NCI-H128 (cell line): ENCODE data around the gene LAG3.
A peak's percentile ranks its signal among the peaks of the same experiment; 100 is the strongest.

Source experiments
- DNase-seq: peaks from one replicate; lab custom pipeline; 2025; ENCODE audit not compliant: unreplicated experiment; lab: John Stamatoyannopoulos, UW

Gene LAG3

GRCh38 chr12:6821591-6822425 is 49.5 kb downstream of the LAG3 start, which contains the start of gene GPR162:
Gene GPR162 (plus strand): TSS chr12:6821821. CDS start chr12:6823899, 2,078 bp downstream.
- peak; percentile 87 for DNase-seq

GRCh38 chr12:6822426-6823135 is 50.3 kb downstream of the LAG3 start:
- DNase-seq = no peak

- DNase-seq = no peak
These were observed 51.1 kb downstream of the LAG3 start for GRCh38 chr12:6823182-6824084.

- no peak for DNase-seq
These were observed 51.9 kb downstream of the LAG3 start for GRCh38 chr12:6824085-6824775.

GRCh38 chr12:6824901-6825381 is 52.6 kb downstream of the LAG3 start:
- DNase-seq = no peak

GRCh38 chr12:6825398-6826124 is 53.2 kb downstream of the LAG3 start:
- DNase-seq = peak; percentile 84

- DNase-seq = no peak
These were observed 53.9 kb downstream of the LAG3 start for GRCh38 chr12:6826125-6826733.

GRCh38 chr12:6826734-6827436 is 54.6 kb downstream of the LAG3 start:
- no peak for DNase-seq

GRCh38 chr12:6827437-6827911 is 55.2 kb downstream of the LAG3 start:
- DNase-seq = peak; percentile 82
